Tibial artery (tissue), 4 donors: ENCODE results near the gene DLX1.

Source experiments
- DNase-seq, 2 donors: peaks; one replicate each; pipeline ENCODE4 v3.0.0-alpha.2; 2019
- H3K27ac ChIP-seq, 2 donors: fragments of 200-600 bp; sonication (generic) in 1 of 2; 1 replicate in 1 of 2; 2 replicates in 1 of 2; pipeline ENCODE4 v1.5.1; 2018 to 2019; ENCODE audit warnings: mild to moderate bottlenecking in 1 of 2
- H3K27me3 ChIP-seq, 2 donors: fragments of 200-600 bp; sonication (generic) in 1 of 2; one replicate each; pipeline versions ENCODE4 v1.5.1 to v1.6.0; 2016 to 2019
- H3K36me3 ChIP-seq, 3 donors: fragments of 200-600 bp; sonication (generic) in 2 of 3; one replicate each; pipeline ENCODE4 v1.5.1; 2016 to 2019; ENCODE audit warnings: mild to moderate bottlenecking in 2 of 3
- H3K4me1 ChIP-seq, 4 donors: fragments of 200-600 bp; sonication (generic) in 2 of 4; 1 replicate in 3 of 4; 2 replicates in 1 of 4; pipeline ENCODE4 v1.5.1; 2016 to 2019
- H3K4me3 ChIP-seq, 2 donors: fragments of 200-600 bp; sonication (generic) in 1 of 2; 1 replicate in 1 of 2; 2 replicates in 1 of 2; pipeline ENCODE4 v1.5.1; 2018 to 2019; ENCODE audit warnings: mild to moderate bottlenecking in 2 of 2
- H3K9me3 ChIP-seq, 3 donors: fragments of 200-600 bp; sonication (generic) in 1 of 3; one replicate each; pipeline ENCODE4 v1.5.1; 2016 to 2019
- intact Hi-C: fragments of 100-400 bp; cut with DNase I; formaldehyde crosslinking; loops from one replicate; pipeline ENCODE4 v1.15.0; 2023; ENCODE audit warnings: low total_unique reads
- TF ChIP-seq, protein P1 (sequence below), 2 experiments: fragments of 200-600 bp in 1 of 2; fragments of 450-650 bp in 1 of 2; IDR thresholded peaks; one replicate each; pipeline ENCODE4 v1.5.1; 2017 to 2019; ENCODE audit warnings: antibody characterized with exemption in 2 of 2, mild to moderate bottlenecking in 1 of 2, moderate library complexity in 1 of 2

The DLX1 gene

DNA sequence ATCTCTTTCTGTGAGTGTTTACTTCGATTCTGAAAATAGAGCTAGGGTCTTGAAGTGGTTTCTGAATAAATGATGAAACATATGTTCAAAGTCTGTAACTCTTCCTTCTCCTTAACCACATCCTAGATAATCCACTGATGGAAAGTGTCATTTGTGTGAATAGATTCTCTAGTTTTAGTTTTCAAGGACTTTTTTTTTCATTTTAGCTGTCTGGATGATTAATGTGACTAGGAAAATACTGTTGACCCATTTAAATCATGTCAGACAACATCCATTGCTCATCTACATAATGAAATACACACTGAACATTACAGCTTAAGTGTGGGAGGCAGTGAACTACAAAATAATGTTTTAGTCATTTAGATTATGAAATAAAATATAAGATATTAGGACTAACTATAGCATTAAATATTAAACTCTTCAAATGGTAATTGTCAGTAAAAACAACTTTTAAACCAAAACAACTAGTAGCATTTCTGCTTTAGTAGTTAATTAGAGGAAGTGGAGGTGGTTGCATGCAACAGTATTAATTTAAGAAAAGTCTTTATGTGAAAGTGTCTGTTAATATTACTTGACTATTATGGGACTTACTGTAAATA lies 39.1 kb upstream of the DLX1 start:
- DNase-seq, result no peak
- intact Hi-C loops, result no loop called here
- Histone ChIP-seq H3K27ac (no peak overlapping the region), H3K4me1 (no peaks in the 10 kb centered on the region), H3K27me3 (no peaks in the 10 kb centered on the region), H3K9me3 (no peaks in the 10 kb centered on the region), H3K36me3 (no peaks in the 10 kb centered on the region), H3K4me3 (no peak overlapping the region)
- TF ChIP-seq, protein P1, sequence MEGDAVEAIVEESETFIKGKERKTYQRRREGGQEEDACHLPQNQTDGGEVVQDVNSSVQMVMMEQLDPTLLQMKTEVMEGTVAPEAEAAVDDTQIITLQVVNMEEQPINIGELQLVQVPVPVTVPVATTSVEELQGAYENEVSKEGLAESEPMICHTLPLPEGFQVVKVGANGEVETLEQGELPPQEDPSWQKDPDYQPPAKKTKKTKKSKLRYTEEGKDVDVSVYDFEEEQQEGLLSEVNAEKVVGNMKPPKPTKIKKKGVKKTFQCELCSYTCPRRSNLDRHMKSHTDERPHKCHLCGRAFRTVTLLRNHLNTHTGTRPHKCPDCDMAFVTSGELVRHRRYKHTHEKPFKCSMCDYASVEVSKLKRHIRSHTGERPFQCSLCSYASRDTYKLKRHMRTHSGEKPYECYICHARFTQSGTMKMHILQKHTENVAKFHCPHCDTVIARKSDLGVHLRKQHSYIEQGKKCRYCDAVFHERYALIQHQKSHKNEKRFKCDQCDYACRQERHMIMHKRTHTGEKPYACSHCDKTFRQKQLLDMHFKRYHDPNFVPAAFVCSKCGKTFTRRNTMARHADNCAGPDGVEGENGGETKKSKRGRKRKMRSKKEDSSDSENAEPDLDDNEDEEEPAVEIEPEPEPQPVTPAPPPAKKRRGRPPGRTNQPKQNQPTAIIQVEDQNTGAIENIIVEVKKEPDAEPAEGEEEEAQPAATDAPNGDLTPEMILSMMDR (IDR thresholded peaks at IDR 0.05), result no peak

DNA sequence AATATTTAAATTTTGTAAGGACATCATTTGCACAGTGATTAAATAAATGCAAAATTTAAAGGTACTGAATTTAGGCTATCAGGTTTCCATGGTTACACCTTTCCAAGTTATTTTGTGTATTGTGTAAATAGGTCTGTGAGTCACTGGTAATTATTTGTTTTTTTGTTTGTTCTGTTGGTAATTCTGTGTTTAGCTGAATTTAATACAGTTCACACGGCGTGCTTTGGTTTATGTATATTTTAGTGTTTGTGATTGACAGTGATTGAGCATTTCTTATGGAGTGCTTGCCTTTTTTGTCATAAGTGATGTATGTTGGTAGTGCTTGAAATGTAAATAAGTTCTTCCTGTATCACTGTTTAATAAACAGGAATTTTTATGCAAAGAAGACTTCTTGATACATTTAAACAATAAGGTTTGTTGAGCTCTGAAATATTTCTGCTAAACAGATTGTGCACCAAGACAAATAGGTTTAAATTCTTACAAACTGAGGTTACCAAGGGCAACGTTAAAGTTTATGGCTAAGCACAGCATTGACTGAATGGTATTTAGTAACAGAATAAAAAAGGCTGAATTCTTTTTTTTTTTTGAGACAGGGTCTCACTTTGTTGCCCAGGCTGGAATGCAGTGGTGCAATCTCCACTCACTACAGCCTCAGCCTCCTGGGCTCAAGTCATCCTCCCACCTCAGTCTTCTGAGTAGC lies 38.3 kb upstream of the DLX1 start:
- no peaks in the 10 kb centered on the region for H3K27me3 ChIP-seq
- TF ChIP-seq, protein P1 (IDR thresholded peaks at IDR 0.05), result no peak
- DNase-seq, result no peak

DNA sequence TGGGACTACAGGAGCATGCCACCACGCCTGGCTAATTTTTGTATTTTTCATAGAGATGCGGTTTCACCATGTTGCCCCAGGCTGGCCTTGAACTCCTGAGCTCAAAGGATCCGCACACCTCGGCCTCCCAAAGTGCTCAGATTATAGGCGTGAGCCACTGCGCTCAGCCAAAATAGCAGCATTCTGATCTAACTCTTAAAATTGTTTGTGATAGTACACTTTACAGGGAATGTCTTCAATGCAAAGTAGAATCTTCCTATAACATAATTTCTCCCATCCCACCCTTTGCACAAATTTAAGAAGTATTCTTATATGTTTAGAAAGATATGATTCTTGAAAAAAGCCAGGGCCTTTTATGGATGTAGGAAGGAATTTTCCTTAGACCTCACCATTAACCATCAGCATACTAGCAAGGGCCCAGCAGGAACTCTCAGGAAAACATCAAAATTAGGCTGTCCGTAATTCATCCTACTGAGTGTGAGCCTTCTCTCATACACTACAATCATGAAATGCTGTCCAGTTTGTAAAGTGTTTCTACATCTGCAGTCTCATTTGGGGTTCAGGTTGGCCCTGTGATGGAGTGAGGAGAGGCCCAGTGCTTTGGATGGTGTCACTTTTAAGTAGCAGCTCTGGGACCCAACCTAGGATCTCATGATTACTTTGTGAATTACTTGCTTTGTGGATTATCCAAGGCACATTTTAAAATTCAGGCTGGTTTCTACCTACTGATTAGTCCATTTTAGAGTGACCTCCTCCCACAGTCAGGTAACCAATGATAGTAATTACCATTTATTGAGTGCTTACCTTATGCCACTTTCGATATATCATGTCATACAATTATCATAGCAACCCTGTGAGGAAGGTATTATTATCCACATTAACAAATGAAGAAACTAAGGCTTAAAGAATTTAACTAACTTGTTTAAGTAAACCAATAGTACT lies 37.5 kb upstream of the DLX1 start:
- Histone ChIP-seq H3K27ac (no peak overlapping the region), H3K4me1 (no peaks in the 10 kb centered on the region), H3K9me3 (no peaks in the 10 kb centered on the region), H3K27me3 (no peaks in the 10 kb centered on the region), H3K36me3 (no peaks in the 10 kb centered on the region), H3K4me3 (no peak overlapping the region)
- TF ChIP-seq, protein P1 (IDR thresholded peaks at IDR 0.05), result no peak
- DNase-seq, result no peak
- intact Hi-C loops, result no loop called here

More for the DNA sequence above, 38.3 kb upstream of the DLX1 start:
- intact Hi-C loops, result no loop called here
- Histone ChIP-seq H3K4me1 (no peaks in the 10 kb centered on the region), H3K9me3 (no peaks in the 10 kb centered on the region), H3K27ac (no peak overlapping the region), H3K36me3 (no peaks in the 10 kb centered on the region), H3K4me3 (no peak overlapping the region)

DNA sequence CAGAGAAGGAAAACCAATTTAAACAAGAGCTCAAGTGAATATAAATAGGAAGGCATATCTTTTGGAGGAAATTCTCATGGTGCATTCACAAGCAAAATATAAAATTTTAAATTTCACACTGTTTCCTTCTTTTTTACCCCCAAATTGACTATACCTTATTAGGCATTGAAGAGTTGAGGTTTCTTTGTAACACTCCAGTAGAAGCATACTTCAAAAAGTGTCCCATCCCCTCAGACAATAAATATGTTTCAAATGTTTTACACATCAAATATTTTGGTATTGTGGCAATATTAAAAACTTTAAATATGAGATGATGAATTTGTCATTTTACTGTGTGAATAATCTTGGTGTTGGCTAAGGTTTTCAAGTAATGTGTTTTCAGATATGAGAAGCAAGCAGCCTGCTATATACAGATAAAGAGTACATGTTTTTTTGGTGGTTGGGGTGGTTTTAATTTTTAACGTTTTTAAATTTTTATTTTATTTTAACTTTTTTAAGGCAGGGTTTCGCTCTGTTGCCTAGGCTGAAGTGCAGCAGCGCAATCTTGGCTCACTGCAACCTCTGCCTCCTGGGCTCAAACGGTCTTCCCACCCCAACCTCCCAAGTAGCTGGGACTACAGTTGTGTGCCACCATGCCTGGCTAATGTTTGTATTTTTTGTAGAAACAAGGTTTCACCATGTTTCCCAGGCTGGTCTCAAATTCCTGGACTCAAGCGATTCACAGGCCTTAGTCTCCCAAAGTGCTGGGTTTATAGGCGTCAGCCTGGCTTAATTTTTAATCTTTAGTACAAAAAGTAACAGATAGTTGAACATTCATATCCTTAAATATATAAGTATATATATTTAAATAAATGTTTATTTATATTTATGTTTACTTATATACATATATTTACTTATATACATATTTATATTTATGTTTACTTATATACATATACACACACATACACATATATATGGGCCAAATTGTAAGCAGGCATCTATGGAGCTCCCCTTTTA lies 36.5 kb upstream of the DLX1 start:
- H3K9me3 ChIP-seq, result no peaks in the 10 kb centered on the region
- intact Hi-C loops, result no loop called here
- no peaks in the 10 kb centered on the region for H3K36me3 ChIP-seq
- DNase-seq, result no peak
- H3K4me3 ChIP-seq, result no peak overlapping the region
- H3K27ac ChIP-seq, result no peak overlapping the region
- H3K4me1 ChIP-seq, result no peaks in the 10 kb centered on the region
- TF ChIP-seq, protein P1 (IDR thresholded peaks at IDR 0.05), result no peak
- H3K27me3 ChIP-seq, result no peaks in the 10 kb centered on the region
